Measurements from ENCODE around the gene WSCD2. TPM values are rescaled to one million over a fixed set of nuclear protein-coding genes. Genes with fewer than 3 reads are reported as not detected.

WSCD2 gene
- total RNA-seq, 1 donor from 2014 or later: 0.32 TPM

GRCh38 chr12:108109504-108109903 is 19.6 kb upstream of the WSCD2 start:
- ATAC-seq: no peak

- no peak for ATAC-seq
Measured at GRCh38 chr12:108109954-108110353, 19.1 kb upstream of the WSCD2 start.

DNA sequence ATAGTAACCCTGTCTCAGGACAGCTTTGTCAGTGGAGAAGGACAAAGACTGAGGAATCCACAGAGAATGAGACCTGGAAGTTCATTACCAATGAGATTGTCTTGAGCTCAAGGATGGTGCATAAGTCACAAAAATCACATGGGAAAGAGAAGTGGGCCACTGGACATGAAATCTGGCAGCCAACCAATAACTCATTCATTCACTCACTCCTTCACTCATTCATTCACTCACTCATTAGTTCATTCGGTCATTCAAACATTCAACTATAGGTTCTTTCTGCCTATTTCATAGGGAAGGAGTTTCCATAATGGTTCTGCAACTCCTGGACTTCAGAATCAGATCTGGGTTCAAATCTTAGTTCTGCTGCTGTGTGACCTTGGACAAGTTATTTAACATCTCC is 18.2 kb upstream of the WSCD2 start:
- ATAC-seq: no peak

- ATAC-seq: no peak
Measured at GRCh38 chr12:108112832-108113556, 16.1 kb upstream of the WSCD2 start.

DNA sequence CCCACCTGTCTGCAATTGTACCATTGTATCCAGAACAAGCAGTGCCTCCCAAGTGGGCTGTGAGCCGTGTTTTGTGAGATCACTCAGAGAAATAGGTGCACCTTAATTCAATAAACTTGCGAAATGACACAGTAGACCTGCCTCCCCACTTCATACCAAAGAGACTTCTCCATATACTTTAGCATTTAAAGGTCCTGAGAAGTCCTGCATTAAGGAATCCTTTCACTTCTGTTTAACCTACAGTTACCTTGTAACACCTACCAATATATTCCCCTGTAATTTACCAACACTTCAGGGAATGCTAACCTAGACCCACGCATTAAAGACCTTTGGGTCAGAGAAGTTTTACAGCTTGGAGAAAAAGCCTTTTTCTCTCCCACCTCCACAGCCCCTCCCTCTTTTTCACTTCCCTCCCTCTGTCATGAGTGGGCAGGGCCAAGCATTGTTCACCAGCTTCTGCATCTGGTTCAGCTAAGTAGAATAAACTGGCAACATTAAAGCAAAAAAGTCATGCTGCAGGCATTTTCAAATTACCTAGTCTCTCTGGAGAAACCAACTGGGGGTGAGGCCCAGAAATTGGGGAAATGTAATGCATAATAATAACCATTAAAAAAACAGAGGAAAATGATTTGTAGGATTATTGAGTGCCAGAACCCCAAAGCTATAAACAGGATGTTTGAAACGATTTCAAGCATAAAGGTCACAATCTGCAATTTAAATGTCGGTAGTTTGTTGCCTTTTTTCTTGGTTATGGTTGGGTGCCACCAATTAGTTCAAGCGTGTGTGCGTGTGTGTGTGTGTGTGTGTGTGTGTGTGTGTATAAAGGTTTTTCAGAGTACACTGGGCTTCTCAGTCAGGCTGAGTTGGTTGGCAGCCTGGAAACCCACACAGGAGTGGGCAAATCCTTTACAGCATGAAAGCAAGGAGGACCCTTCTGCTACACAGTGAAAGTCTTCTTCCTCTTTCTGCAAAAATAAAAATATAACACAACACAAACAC is 13.7 kb upstream of the WSCD2 start:
- no peak for ATAC-seq

DNA sequence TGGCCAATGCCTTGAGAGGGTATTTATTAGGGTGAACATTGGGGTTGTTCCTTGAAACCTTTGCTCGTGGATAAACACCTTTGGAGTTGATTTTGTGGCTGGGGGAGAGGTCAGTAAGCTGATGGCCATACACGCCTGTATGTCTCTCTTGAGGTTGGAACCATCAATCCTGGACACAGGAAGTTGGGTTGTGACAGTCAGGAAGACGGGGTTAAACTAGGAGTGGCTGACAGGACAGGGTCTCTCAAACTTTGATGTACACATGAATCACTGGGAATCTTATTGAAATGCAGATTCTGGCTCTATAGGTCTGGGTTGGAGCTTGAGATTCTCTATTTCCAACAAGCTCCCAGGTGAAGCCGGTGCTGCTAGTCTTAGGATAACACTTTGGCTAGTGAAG is 12.8 kb upstream of the WSCD2 start:
- no peak for ATAC-seq

DNA sequence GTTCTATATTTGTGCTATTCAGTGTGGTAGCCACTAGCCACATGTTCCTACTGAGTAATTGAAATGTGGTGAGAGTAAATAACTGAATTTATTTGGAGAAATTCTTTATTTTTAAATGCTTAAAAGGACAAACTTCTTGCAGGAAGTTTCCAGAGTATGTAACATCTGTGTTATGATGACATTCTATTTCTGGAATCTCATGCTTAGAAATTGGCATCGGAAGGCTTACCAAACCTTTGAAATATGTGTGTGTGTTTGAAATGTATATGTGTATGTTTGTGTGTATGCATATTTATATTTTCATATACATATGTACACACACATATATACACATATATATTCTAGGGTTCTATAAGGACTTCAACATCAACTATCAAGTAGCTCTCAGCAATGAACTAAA is 12.4 kb upstream of the WSCD2 start:
- ATAC-seq: no peak

- ATAC-seq: peak; percentile 91
Measured at GRCh38 chr12:108117163-108117849, 11.8 kb upstream of the WSCD2 start.

- ATAC-seq: no peak
Measured at GRCh38 chr12:108117902-108118301, 11.2 kb upstream of the WSCD2 start.

GRCh38 chr12:108119126-108119973 is 9.7 kb upstream of the WSCD2 start:
- peak; percentile 29 for ATAC-seq

GRCh38 chr12:108119974-108120862 is 8.9 kb upstream of the WSCD2 start:
- ATAC-seq: no peak

DNA sequence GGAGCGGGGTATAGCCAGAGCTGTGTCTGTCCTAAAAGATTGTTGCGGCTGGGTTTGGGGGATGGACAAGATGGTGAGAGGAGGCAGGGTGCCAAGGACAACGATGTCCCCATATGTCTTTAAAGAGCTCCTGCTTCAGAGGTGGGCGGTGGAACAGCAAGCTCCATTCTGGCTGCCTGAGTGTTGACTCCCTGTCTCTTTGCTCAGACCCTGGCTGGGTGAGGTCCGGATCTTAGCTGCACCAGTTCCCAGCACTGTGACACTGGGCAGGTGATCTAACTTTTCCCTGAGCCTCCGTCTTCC is 8.3 kb upstream of the WSCD2 start:
- ATAC-seq: no peak

- ATAC-seq: no peak
Measured at GRCh38 chr12:108121320-108121719, 7.8 kb upstream of the WSCD2 start.

- no peak for ATAC-seq
Measured at GRCh38 chr12:108121728-108122471, 7.2 kb upstream of the WSCD2 start.

DNA sequence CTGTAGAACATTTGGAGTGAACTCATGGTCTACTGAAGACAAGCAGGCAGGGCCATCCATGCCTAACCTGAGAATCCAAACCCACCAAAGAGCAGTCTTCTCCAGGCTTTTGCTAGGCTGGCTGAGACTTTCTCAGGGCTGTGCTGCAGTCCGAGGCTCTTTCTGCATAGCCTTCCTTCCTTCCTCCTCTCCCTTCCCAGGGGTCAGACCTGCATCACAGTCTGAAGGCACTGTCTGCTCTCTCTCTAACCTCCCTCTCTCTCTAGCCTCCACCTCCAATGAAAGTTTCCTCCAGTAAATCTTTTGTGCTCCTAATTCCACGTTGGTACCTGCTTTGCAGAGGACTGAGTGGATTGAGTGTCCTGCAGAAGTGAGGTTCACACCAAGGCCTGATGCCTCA is 6.4 kb upstream of the WSCD2 start:
- ATAC-seq: no peak

GRCh38 chr12:108123402-108123801 is 5.7 kb upstream of the WSCD2 start:
- ATAC-seq: no peak

DNA sequence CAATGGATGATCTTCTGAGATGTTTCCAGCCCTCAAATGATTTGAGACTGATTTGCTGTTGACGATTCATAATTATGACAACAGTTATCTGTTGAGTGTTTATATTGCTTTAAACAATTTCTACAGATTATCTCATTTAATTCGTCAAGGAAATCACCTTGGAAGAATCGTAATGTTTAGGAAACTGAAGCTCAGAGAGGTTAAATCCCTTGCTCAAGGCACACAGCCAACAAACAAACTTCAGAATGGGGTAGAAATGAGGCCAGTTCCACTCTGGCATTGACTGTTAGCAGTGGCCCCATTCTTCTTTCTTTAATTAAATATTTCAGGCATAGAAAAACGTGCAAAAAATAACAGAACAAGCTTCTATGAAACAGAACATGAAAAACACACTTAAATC is 4.0 kb upstream of the WSCD2 start:
- no peak for ATAC-seq

DNA sequence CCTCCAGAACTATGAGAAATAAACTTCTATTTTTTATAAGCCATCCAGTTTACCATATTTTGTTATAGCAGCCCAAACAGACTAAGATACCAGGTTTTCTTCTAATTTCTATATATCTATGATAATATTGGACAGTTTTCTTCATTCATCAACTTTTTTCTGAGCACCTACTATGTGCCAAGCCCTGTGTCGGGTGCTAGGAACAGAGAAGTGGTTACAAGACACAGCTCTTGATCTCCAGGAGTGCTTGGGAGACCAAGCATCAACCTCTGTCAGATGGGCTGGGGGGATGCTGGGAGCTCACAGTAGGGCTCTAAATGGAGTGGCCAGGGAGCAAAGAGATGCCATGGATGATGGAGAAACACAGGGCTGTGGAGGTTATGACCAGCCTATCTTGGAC is 2.9 kb upstream of the WSCD2 start:
- no peak for ATAC-seq

DNA sequence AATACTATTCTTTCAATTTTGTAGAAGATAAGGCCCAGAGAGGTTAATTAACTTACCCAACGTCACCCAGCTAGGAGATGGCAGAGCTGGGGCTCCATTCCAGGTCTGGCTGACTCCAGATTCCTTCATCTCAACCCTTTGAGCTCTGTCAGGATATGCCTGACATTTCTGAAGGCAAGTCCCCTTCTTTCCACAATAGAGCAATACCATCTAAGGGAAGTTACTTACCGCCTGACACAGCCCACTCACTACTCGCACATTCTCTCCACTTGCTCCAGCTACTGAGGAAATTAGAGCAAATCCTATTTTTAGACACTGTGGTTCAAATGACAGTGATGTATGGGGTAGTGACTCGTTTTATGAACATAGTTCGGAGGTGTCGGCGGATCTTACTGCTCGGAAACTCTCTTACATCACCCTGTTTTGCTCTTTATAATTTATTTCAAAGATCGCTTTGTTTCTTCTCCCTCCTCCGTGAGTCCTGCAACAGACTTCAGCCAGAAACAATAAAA is 2.0 kb upstream of the WSCD2 start:
- no peak for ATAC-seq

GRCh38 chr12:108127654-108128053 is 1.4 kb upstream of the WSCD2 start:
- ATAC-seq: no peak
